HG03432 (cell line): ENCODE measurements around the gene ZNF135.

Experiments
- ATAC-seq: cut with Tn5 transposase; IDR thresholded peaks from one replicate; pipeline ENCODE4 v1.9.1; 2021; ENCODE audit warnings: mild to moderate bottlenecking, moderate library complexity; ENCODE audit not compliant: unreplicated experiment

Gene ZNF135

GRCh38 chr19:58045411-58046050 lies 13.6 kb upstream of the ZNF135 start:
- no peak for ATAC-seq

- ATAC-seq = no peak
Measured at GRCh38 chr19:58046856-58047255, 12.2 kb upstream of the ZNF135 start.

- ATAC-seq = no peak
Measured at GRCh38 chr19:58047672-58048071, 11.4 kb upstream of the ZNF135 start.

GRCh38 chr19:58052256-58052655 lies 6.8 kb upstream of the ZNF135 start:
- ATAC-seq = no peak

- ATAC-seq = no peak
Measured at GRCh38 chr19:58053480-58054156, 5.5 kb upstream of the ZNF135 start.

- ATAC-seq = no peak
Measured at GRCh38 chr19:58054901-58055874, 3.9 kb upstream of the ZNF135 start.

GRCh38 chr19:58056261-58056660 lies 2.8 kb upstream of the ZNF135 start:
- ATAC-seq = no peak

- ATAC-seq = no peak
Measured at GRCh38 chr19:58056861-58057260, 2.2 kb upstream of the ZNF135 start.

GRCh38 chr19:58058467-58058866 lies 615 bp upstream of the ZNF135 start:
- ATAC-seq = no peak

- no peak for ATAC-seq
Measured at GRCh38 chr19:58059671-58060078, 593 bp downstream of the ZNF135 start.

GRCh38 chr19:58060231-58060630 lies 1.1 kb downstream of the ZNF135 start:
- no peak for ATAC-seq

GRCh38 chr19:58063712-58064111 lies 4.6 kb downstream of the ZNF135 start:
- ATAC-seq = no peak

- no peak for ATAC-seq
Measured at GRCh38 chr19:58067240-58067912, 8.3 kb downstream of the ZNF135 start.

- no peak for ATAC-seq
Measured at GRCh38 chr19:58079792-58080191, 20.7 kb downstream of the ZNF135 start.

GRCh38 chr19:58083021-58083420 lies 23.9 kb downstream of the ZNF135 start:
- no peak for ATAC-seq

- ATAC-seq = no peak
Measured at GRCh38 chr19:58084596-58085347, 25.7 kb downstream of the ZNF135 start.

GRCh38 chr19:58085348-58085875 lies 26.3 kb downstream of the ZNF135 start:
- no peak for ATAC-seq

- no peak for ATAC-seq
Measured at GRCh38 chr19:58086825-58087710, 28.0 kb downstream of the ZNF135 start.

- ATAC-seq = no peak
Measured at GRCh38 chr19:58088521-58089052, 29.5 kb downstream of the ZNF135 start.
